Regular cardiac myocyte (primary cell): ENCODE data around the gene TP53TG3D. TPM values are rescaled to one million over a fixed set of nuclear protein-coding genes. Genes with fewer than 3 reads are reported as not detected.

ENCODE experiments used
- total RNA-seq: library from RNA; depleted of rRNA; stranded (reverse); fragments of >200 nt; gene quantifications from 2 replicates; pipeline ENCODE4 v1.2.3, GENCODE V29; 2014

TP53TG3D gene
- 0.38 and 0.85 TPM in 2 replicates for total RNA-seq

GRCh38 chr16:32252986-32253385, at the start of gene TP53TG3D:
Gene TP53TG3D (plus strand): TSS chr16:32253286. CDS start chr16:32253354, 68 bp downstream.

